Activated CD4-positive, alpha-beta T cell treated with anti-CD3 and anti-CD28 coated beads, Interleukin-2, amount 50 U/mL, for 1 hour (primary cell): ENCODE measurements around the gene CLEC4M.
"Not testable (repeated sequence)": the region's sequence is repeated elsewhere in the genome, so short reads cannot be mapped to it uniquely, and the experiment has no call there.

Experiments used
- DNase-seq: peaks from one replicate; pipeline ENCODE4 v3.0.0-alpha.2; 2020

The CLEC4M gene

DNA sequence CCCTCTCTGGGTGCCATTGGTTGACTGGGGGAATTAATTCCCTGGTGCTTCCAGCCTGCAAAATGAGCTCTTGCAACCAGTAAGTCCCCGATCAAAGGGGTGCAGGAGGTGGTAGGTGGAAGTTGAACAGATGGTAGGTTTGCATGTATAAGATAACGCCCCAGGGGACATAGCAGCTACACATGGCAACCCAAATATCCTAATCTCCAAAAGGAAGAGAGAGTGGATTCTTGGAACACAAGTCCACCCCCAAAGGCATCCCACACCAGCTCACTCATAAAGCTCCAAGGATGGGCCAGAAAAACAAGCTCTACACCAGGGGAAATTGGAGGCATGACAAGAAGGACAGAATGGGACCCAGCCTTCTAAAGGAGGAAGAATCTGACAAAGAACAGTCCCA is 20.5 kb upstream of the CLEC4M start:
- no peak for DNase-seq

DNA sequence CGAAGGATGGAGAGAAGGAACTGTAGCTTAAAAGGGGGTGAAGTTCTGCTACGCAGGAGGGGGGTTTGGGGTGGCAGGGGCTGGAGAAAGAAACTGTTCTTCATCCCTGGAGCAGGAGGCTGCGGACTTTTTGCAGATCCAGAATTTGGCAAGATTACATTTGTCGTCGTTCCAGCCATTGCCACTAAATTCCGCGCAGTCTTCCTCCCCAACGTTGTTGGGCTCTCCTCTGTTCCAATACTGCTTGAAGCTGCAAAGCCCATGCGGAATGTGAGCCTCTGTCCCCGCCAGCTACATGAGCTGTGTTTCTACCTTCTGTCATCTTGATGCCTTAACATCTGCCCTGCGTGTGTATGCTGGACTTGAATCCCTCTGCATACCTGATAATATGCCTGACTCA is 20.1 kb upstream of the CLEC4M start:
- DNase-seq, result no peak

DNA sequence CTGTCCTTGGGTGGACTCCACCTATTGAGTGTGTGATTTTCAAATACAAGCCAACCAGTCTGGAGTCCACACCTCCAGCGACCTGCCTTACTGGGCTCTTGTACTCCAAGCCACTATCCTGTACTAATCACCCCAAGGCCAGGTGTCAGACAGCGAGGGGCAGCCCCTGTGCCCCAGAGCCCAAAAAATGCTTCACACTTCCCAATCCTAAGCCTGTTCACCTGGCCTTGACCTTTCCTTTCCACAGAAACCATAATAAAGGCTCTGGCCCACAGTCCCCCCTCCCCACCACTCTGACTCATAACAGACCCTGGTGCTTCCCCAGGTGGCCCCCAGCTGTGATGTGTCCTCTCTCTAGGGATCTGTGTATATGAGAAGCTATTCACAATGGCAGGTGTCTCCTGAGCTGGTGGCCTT is 19.6 kb upstream of the CLEC4M start:
- no peak for DNase-seq

DNA sequence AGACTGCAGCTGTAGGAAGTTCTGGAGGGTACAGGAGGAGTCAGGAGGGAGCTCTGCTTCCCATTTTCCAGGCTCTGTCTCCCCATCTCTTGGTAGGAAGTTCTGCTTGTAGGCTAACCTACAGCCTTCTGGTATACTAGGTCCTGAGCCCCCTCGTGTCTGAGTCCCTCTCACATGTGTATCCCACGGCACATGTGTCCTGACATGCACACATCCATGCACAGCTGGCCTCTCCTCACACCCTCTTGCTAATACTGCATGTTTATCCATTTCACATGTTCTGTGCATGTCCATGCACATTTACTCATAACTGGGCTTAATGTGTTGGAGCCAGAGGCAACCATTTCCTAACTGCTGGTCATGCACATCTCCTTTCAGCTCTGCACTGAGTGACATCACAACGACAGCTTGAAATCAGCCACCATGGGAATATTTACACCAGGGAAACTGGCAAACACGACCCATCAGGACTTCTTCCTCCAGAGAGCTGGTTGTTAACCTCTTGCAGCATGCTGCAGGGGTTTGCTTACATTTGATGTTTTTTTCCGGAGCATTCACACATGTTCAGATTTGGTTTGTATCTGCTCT is 18.8 kb upstream of the CLEC4M start:
- no peak for DNase-seq

DNA sequence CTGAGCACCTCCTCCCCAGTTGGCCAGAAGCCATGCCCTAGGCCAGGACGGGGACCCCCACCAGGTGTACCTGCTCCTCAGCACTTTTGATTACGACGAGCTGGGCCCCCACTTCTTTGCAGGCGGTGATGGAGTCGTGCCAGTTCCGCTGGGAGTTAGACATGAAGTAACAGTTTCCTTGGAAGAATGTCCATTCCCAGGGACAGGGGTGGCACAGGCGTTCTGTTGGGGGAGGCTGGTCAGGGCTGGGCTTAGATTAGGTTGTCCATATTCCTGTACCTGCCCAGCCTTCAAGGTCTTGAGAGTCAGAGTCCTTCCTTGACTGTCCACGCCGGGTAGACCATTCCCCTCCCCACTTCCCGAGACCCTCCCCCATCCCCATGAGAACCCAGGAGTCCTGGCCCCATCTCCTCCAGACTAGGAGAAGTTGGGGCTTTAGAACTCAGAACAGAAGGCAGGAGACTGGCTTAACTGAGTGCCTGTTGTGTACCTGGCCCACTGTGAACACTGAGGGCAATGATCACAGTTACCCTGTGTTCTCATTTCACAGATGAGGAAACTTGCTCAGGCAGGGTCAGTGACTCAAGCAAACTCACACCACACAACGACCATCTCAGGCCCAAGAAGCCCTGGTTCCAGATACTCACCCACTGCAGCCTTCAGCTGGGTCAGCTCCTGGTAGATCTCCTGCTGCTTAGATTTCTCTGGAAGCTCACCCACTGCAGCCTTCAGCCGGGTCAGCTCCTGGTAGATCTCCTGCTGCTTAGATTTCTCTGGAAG is 18.0 kb upstream of the CLEC4M start:
- no peak for DNase-seq

DNA sequence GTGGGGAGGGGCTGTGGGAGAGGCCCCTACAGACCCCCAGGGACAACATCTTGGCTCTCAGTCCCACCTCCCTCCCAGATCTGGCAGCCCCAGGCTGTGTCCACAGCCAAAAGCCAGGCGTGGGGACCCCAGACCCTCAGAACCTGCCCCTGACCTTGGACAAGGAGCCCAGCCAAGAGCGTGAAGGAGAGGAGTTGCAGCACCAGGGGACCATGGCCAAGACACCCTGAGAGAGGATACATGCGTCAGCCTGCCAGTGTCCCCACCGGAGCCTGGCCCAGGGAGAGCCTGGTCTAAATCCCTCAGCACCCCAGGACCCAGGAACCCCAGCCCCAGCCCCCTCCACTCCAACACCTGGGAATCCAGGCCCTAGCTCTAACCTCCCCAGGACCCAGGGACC is 16.7 kb upstream of the CLEC4M start:
- DNase-seq, result not testable (repeated sequence)

DNA sequence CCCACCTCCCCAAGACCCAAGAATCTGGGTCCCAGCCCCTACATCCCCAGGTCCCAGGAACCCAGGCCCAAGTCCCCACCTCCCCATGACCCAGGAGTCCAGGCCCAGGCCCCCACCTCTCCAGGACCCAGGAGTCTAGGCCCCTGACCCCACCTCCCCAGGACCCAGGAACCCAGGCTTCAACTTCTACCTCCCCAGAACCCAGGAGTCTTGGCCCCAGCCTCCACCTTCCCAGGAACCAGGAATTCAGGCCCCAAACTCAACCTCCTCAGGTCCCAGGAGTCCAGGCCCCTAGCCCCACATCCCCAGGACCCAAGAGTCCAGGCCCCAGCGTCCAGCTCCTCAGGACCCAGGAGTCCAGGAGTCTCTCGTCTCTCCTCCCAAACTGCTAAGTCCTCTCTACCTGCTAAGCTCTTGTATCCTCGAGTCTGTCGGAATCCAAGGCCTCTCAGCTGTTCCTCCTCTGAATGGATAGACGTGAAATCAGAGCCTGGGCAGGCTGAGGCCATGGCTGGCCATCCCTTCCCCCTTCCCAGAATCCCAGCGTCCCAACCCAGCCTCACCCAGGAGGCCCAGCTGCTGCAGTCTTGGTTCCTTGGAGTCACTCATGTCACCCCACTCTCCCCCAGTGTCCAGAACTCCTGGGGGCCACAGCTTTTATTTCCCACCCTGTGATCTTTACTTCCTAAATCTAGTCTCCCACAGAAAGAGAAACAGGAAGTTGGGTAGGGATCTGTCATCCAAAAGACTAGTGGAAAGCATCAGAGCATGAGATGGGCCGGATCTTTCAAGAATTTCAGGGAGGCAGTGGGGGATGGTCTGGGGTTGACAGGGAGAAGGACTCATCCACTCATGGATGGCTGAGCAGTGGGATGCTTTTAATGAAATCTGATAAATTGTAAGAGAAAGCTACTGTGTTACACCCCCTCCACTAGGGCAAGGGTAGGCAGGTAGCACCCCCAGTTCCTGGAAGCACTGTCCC is 15.8 kb upstream of the CLEC4M start, which contains the start of gene CD209:
Gene CD209, minus strand, starts transcription at position 632 of the 982 bp plus-strand sequence. Its CDS starts 23 bp downstream, at position 609.
- DNase-seq, result no peak

DNA sequence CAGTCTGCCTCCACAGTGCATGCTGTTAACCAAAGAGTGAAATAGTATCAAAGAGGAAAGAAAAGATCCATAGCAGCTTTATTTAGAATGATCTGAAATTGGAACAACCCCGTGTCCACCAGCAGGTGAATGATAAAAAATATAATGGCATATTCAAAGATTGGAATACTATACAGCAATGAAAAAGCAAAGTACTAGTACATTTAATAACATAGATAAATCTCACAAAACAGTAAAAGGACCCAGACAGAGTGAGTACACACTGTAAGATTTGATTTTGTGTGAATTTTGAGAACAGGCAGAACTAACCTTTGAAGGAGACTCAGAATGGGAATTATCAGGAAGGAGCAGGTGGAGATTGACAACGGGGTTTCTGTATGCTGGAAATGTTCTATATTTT is 14.9 kb upstream of the CLEC4M start:
- DNase-seq, result no peak

DNA sequence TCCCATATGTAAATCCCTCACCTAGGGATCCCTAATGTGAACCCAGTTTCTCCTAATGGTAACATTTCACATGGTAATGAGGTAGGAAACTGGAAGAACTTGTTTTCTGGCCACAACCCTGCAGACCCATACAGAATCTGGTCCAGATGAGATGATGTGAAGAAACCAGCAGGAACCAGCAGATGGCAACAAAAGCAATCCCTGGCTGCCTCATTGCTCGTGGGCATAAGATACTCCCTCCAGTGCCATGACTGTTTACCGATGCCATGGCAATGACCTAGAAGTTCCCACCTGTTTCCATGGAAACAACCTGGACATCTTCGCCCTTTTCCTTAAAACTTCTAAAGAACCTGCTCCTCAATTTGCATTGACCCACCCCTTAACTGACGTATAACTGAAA is 14.3 kb upstream of the CLEC4M start:
- DNase-seq, result no peak

DNA sequence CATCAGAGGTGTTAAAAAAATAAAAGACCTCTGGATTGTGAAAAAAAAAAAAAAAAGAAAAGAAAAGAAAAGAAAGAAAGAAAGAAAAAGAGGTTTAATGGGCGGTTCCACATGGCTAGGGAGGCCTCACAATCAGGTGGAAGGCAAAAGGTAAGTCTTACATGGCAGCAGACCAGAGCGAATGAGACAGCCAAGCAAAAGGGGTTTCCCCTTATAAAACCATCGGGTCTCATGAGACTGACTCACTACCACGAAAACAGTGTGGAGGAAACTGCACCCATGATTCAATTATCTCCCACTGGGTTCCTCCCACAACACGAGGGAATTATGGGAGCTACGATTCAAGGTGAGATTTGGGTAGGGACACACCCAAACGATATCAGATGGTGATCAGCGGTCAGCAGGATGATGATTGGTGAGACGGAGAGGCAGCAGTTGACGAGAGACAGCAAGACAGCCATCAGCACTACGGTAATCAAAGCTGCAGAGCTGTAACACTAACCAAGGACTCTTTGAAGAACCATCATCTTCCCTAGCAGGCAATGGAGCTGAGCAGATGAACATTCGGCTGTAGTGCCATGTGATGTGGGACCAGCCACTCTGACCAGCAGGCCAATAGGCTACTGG is 11.8 kb upstream of the CLEC4M start:
- DNase-seq, result no peak

DNA sequence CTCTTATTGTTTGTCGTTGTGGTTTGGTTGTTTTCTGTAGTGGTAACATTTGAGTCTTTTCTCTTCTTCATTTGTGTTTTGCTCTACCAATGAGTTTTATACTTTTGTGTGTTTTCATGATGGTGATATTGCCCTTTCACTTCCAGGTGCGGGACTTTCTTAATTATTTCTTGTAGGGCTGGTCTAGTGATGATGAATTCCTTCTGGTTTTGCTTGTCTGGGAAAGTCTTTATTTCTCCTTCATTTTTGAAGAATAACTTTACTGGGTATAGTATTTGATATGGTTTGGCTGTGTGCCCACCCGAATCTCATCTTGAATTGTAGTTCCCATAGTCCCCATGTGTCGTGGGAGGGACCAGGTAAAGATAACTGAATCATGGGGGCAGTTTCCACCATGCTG is 6.8 kb upstream of the CLEC4M start:
- DNase-seq, result no peak

DNA sequence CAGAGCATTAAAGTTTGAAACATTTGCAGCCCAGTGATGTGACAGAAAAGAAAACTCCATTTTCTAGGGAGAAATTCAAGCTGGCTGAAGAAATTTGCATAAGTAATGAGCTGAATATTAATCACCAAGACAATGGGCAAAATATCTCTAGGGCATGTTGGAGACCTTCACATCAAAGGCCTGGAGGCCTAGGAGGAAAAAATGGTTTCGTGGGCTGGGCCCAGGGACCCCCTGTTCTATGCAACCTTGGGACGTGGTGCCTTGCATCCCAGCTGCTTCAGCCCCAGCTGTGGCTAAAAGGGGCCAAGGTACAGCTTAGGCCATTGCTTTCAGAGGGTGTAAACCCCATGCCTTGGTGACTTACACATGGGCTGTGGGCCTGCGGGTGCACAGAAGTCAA is 5.7 kb upstream of the CLEC4M start:
- DNase-seq, result no peak

DNA sequence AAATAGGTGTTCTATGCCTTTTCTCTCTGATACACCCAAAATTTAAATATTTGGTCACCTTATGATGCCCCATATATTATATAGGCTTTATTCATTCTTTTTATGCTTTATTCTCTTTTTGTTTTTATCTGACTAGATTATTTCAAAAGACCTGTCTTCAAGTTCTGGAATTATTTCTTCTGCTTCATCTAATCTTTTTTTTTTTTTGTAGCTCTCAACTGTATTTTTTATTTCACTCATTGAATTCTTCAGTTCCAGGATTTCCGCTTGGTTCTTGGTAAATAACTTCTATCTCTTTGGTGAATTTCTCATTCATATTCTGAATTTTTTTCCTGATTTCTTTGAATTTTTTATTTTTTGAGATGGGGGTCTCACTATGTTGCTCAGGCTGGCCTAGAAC is 3.9 kb upstream of the CLEC4M start:
- no peak for DNase-seq

DNA sequence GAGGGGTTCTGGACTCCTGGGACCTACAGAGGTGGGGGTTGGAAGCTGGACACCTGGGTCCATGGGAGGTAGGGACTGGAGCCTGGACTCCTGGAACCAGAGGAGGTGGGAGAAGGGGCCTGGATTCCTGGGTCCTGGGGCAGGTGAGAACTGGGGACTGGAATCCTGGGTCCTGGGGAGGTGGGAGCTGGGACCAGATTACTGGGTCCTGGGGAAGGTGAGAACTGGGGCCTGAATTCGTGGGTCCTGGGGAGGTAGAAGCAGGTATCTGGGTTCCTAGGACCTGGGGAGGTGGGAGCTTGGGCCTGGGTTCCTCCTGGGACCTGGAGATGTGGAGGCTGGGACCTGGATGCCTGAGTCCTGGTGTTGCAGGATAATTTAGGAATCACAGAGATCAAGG is 653 bp downstream of the CLEC4M start:
- DNase-seq, result no peak

DNA sequence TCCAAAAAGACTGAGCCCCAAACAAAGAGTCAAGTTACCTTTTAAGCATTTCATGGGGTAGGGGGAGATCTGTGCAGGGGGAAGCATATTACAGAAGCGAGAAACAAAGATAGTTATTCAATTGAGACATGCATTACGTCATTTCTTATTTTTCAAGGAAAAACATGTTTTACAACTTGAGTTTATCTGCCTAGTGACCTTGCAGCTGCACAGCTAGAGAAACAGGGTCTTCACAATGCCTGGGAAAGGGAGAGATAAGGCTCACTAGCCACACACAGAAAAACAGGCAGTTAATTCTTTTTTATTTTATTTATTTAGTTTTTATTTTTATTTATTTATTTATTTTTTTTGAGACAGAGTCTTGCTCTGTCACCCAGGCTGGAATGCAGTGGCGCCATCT is 1.1 kb downstream of the CLEC4M start:
- DNase-seq, result not testable (repeated sequence)

DNA sequence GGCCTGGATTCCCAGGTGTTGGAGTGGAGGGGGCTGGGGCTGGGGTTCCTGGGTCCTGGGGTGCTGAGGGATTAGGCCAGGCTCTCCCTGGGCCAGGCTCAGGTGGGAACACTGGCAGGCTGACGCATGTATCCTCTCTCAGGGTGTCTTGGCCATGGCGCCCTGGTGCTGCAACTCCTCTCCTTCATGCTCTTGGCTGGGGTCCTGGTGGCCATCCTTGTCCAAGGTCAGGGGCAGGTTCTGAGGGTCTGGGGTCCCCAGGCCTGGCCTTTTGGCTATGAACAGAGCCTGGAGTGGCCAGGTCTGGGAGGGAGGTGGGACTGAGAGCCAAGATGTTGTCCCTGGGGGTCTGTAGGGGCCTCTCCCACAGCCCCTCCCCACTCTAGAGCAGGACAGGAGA is 2.0 kb downstream of the CLEC4M start:
- not testable (repeated sequence) for DNase-seq

DNA sequence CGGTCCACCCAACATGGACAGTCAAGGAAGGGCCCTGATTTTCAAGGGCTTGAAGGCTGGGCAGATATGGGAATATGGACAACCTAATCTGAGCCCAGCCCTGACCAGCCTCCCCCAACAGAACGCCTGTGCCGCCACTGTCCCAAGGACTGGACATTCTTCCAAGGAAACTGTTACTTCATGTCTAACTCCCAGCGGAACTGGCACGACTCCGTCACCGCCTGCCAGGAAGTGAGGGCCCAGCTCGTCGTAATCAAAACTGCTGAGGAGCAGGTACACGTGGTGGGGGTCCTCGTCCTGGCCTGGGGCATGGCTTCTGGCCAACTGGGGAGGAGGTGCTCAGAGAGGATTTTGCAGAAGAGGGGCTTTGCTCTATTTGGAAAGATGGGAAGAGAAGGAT is 3.5 kb downstream of the CLEC4M start:
- DNase-seq, result no peak

DNA sequence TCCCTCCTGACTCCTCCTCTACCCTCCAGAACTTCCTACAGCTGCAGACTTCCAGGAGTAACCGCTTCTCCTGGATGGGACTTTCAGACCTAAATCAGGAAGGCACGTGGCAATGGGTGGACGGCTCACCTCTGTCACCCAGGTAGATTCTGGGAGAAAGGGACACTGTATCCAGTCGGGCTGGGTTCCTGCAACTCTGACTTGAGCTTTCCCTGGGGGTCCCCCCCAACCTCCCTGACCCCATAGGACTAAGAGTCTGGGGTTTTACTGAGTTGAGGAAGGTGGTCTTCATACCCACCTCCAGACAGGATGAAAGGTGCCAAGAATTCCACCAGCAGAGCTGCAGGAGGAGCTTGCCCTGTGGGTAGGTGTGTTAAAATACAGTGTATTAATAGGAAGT is 4.4 kb downstream of the CLEC4M start:
- DNase-seq, result no peak

DNA sequence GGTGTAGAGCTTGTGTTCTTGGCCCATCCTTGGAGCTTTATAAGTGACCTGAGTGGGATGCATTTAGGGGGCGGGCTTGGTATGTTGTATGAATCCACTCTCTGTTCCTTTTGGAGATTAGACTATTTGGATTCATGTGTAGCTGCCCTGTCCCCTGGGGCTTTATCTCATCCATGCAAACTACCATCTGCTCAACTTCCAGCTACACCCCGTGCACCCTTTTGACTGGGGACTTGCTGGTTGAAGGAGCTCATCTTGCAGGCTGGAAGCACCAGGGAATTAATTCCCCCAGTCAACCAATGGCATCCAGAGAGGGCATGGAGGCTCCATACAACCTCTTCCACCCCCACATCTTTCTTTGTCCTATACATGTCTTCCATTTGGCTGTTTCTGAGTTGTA is 6.1 kb downstream of the CLEC4M start:
- no peak for DNase-seq

DNA sequence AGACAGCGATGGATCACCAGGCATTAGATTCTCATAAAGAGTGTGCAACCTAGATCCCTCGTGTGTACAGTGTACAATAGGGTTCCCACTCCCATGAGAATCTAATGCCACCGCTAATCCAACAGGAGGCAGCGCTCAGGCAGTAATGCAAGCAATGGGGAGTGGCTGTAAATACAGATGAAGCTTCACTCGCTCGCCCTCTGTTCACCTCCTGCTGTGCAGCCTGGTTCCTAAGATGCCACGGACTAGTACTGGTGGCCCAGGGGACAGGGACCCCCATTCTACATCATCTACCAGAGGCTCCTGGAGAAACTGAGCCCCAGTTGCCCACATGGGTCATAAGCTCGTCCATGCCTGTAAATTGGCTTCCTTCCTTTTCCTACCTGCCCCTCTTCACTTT is 8.0 kb downstream of the CLEC4M start:
- no peak for DNase-seq

DNA sequence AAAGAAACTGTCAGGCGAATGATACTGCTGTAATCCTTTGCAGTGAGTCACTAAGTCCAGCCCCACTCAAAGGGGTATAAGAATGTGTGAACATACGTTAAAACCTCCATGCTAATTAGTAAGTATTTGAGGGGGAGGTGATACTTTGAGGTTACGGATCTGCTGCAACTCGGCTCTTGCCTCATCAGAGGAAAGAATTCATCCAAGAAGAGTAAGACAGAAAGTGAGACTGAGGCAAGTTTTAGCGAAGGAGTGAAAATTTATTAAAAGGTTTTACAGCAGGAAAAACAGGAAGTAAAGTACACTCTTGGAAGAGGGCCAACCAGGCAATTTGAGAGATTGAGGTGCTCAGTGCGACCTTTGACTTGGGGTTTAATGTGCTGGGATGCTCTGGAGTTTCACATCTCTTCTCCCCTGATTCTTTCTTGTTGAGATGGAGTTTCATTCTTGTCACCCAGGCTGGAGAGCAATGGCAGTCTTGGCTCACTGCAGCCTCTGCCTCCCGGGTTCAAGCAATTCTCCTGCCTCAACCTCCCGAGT is 9.8 kb downstream of the CLEC4M start:
- DNase-seq, result no peak

DNA sequence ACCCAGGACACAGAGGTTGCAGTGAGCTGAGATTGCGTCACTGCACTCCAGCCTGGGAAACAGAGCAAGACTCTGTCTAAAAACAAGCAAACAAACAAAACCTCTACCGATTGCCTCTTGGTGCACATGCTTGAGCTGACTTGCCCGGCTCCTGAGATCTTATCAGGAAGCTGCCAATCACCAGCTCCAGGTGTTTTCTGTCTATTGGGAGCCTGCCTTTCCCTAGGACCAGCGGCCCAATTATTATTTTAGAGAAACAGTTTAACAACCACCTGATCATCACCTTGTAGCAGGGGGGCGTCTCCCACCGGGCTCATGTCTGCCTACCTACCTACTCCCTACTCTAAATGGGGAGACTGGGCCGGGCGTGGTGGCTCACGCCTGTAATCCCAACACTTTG is 10.8 kb downstream of the CLEC4M start:
- DNase-seq, result no peak

DNA sequence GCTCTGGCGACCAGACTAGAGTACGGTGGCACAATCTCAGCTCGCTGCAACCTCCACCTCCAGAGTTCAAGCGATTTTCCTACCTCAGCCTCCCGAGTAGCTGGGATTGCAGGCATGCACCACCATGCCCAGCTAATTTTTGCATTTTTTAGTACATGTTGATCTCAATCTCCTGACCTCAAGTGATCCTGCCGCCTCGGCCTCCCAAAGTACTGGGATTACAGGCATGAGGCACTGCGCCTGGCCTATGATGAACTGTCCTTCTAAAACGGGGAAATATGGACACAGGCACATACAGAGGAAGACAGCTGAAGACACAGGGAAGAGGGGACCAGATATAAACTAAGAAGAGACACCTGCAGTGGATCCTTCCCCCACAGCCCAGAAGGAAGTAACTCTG is 12.7 kb downstream of the CLEC4M start:
- no peak for DNase-seq
